SK-N-SH treated with all-trans-retinoic acid at 6 μM for 48 hours (cell line): Measurements from ENCODE around the gene ACOXL.

Experiments used
- ATAC-seq: fragments of 200-7000 bp; cut with Tn5 transposase; 3 replicates; pipeline ENCODE4 v1.9.1; 2020; ENCODE audit warnings: mild to moderate bottlenecking, moderate library complexity
- ARNTL ChIP-seq: fragments of 450-650 bp; formaldehyde crosslinking; IDR thresholded peaks from 2 replicates; pipeline ENCODE4 v1.5.0; 2020; ENCODE audit warnings: low read depth, mild to moderate bottlenecking, moderate library complexity, borderline replicate concordance
- BACH2 ChIP-seq: fragments of 250-450 bp; sonication (Bioruptor Pico); IDR thresholded peaks from 2 replicates; pipeline ENCODE4 v1.9.0; 2021; ENCODE audit warnings: mild to moderate bottlenecking, borderline replicate concordance
- CSDC2 ChIP-seq: fragments of 250-450 bp; sonication (Bioruptor Pico); IDR thresholded peaks from 2 replicates; pipeline ENCODE4 v1.5.0; 2020; ENCODE audit warnings: mild to moderate bottlenecking, moderate library complexity
- ESRRG ChIP-seq: fragments of 250-450 bp; sonication (Bioruptor Pico); IDR thresholded peaks from 2 replicates; pipeline ENCODE4 v1.6.1; 2021; ENCODE audit warnings: mild to moderate bottlenecking
- GLIS3 ChIP-seq: fragments of 250-450 bp; sonication (Bioruptor Pico); IDR thresholded peaks from 2 replicates; pipeline ENCODE4 v1.5.0; 2020; ENCODE audit warnings: mild to moderate bottlenecking, moderate library complexity
- ISL1 ChIP-seq: fragments of 250-450 bp; sonication (Bioruptor Pico); IDR thresholded peaks from 2 replicates; pipeline ENCODE4 v2.1.2; 2022; ENCODE audit warnings: mild to moderate bottlenecking, moderate library complexity
- OSR1 ChIP-seq: fragments of 250-450 bp; sonication (Bioruptor Pico); IDR thresholded peaks from 2 replicates; pipeline ENCODE4 v1.8.0; 2022; ENCODE audit warnings: moderate library complexity, mild to moderate bottlenecking, inconsistent platforms
- SNAI2 ChIP-seq: fragments of 250-450 bp; sonication (Bioruptor Pico); IDR thresholded peaks from 2 replicates; pipeline ENCODE4 v1.5.0; 2020; ENCODE audit warnings: mild to moderate bottlenecking, moderate library complexity
- TCF4 ChIP-seq: fragments of 250-450 bp; sonication (Bioruptor Pico); IDR thresholded peaks from 2 replicates; pipeline ENCODE4 v1.8.0; 2021; ENCODE audit warnings: mild to moderate bottlenecking, moderate library complexity, borderline replicate concordance
- ZC3H10 ChIP-seq: fragments of 250-450 bp; sonication (Bioruptor Pico); IDR thresholded peaks from 2 replicates; pipeline ENCODE4 v1.5.1; 2021; ENCODE audit warnings: mild to moderate bottlenecking, moderate library complexity
- ZFP3 ChIP-seq: fragments of 250-450 bp; sonication (Bioruptor Pico); IDR thresholded peaks from 2 replicates; pipeline ENCODE4 v1.5.0; 2020; ENCODE audit warnings: mild to moderate bottlenecking, moderate library complexity
- ZFP30 ChIP-seq: fragments of 450-650 bp; formaldehyde crosslinking; IDR thresholded peaks from 2 replicates; pipeline ENCODE4 v1.5.0; 2022; ENCODE audit warnings: mild to moderate bottlenecking, moderate library complexity
- ZNF565 ChIP-seq: fragments of 450-650 bp; formaldehyde crosslinking; conservative IDR thresholded peaks from 2 replicates; pipeline ENCODE4 v1.5.0; 2020; ENCODE audit warnings: low read depth, mild to moderate bottlenecking, moderate library complexity
- ZNF70 ChIP-seq: fragments of 450-650 bp; formaldehyde crosslinking; IDR thresholded peaks from 2 replicates; pipeline ENCODE4 v1.5.0; 2020; ENCODE audit warnings: mild to moderate bottlenecking, moderate library complexity
- ZNF8 ChIP-seq: fragments of 450-650 bp; formaldehyde crosslinking; IDR thresholded peaks from 2 replicates; pipeline ENCODE4 v1.5.0; 2020; ENCODE audit warnings: mild to moderate bottlenecking, moderate library complexity
- TF ChIP-seq, protein P1 (sequence below): fragments of 250-450 bp; sonication (Bioruptor Pico); IDR thresholded peaks from 2 replicates; pipeline ENCODE4 v1.8.0; 2020; ENCODE audit warnings: mild to moderate bottlenecking, moderate library complexity, borderline replicate concordance
- TF ChIP-seq, protein P2 (sequence below): fragments of 250-450 bp; sonication (Bioruptor Pico); IDR thresholded peaks from 2 replicates; pipeline ENCODE4 v1.8.0; 2021; ENCODE audit warnings: low read depth, mild to moderate bottlenecking, moderate library complexity, borderline replicate concordance
- TF ChIP-seq, protein P3 (sequence below): fragments of 250-450 bp; sonication (Bioruptor Pico); IDR thresholded peaks from 2 replicates; pipeline ENCODE4 v1.5.1; 2021; ENCODE audit warnings: mild to moderate bottlenecking, moderate library complexity
- TF ChIP-seq, protein P4 (sequence below): fragments of 250-450 bp; sonication (Bioruptor Pico); IDR thresholded peaks from 2 replicates; pipeline ENCODE4 v1.5.1; 2020; ENCODE audit warnings: low read depth, mild to moderate bottlenecking, moderate library complexity
- TF ChIP-seq, protein P5 (sequence below): fragments of 250-450 bp; sonication (Bioruptor Pico); IDR thresholded peaks from 2 replicates; pipeline ENCODE4 v1.5.0; 2020; ENCODE audit warnings: mild to moderate bottlenecking, moderate library complexity

Gene ACOXL

DNA sequence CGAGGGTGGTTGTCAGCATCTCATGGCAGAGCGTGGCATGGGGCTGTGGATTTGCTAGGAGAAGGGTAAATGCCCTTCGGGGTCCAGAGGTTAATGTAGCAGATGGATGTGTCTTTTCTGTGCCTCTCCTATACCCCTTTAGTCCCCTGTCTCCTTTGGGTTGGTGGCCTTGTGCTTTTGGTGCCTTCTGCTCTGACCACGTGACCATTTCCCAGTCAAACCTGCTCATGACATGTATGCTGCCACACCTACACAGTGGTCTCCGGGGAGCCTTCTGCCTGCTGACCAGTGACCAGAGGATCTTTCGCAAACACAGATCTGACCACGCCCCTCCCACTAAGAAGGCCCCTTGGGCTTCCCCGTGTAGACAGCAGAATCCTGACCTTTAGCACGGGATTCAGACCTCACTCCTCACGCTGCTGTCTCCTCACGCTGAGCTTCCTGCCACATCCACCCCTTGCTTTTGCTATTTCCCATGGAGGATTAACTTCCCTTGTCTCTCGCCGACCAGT, 116.2 kb downstream of the ACOXL start (continued):
- TF ChIP-seq ZC3H10 (CRISPR knock-in tag) (no peak), ISL1 (CRISPR knock-in tag) (no peak), ZNF565 (CRISPR knock-in tag) (no peak), ARNTL (no peak), ZFP3 (no peak)
- TF ChIP-seq, protein P1, sequence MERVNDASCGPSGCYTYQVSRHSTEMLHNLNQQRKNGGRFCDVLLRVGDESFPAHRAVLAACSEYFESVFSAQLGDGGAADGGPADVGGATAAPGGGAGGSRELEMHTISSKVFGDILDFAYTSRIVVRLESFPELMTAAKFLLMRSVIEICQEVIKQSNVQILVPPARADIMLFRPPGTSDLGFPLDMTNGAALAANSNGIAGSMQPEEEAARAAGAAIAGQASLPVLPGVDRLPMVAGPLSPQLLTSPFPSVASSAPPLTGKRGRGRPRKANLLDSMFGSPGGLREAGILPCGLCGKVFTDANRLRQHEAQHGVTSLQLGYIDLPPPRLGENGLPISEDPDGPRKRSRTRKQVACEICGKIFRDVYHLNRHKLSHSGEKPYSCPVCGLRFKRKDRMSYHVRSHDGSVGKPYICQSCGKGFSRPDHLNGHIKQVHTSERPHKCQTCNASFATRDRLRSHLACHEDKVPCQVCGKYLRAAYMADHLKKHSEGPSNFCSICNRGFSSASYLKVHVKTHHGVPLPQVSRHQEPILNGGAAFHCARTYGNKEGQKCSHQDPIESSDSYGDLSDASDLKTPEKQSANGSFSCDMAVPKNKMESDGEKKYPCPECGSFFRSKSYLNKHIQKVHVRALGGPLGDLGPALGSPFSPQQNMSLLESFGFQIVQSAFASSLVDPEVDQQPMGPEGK: no peak
- TF ChIP-seq, protein P2, sequence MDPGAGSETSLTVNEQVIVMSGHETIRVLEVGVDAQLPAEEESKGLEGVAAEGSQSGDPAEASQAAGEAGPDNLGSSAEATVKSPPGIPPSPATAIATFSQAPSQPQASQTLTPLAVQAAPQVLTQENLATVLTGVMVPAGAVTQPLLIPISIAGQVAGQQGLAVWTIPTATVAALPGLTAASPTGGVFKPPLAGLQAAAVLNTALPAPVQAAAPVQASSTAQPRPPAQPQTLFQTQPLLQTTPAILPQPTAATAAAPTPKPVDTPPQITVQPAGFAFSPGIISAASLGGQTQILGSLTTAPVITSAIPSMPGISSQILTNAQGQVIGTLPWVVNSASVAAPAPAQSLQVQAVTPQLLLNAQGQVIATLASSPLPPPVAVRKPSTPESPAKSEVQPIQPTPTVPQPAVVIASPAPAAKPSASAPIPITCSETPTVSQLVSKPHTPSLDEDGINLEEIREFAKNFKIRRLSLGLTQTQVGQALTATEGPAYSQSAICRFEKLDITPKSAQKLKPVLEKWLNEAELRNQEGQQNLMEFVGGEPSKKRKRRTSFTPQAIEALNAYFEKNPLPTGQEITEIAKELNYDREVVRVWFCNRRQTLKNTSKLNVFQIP: no peak

DNA sequence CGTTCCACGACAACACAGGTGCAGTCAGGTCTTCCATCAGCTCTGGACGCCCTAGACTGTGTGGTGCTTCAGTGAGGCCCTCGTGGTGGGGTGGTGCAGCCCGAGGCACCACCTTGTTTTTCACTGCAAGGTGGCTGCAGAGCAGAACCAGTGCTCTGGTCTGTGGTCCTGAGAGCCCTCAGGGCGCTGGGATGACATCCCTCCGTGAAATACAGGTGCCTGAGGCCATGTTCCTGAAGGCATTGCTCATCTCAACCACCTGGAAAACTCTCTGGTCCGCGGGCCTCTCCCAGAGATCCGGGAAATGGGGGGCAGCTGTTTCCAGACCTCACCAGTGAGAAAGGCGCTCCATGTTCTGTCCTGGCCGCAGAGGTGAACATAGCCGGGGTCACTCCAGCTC, 119.2 kb downstream of the ACOXL start:
- ATAC-seq: no peak
- no peak for TF ChIP-seq ZNF70 (CRISPR knock-in tag)
- no peak for TF ChIP-seq ISL1 (CRISPR knock-in tag)
- TF ChIP-seq, protein P1: no peak
- no peak for TF ChIP-seq ESRRG (CRISPR knock-in tag)
- TF ChIP-seq ZNF565 (CRISPR knock-in tag): no peak
- TF ChIP-seq SNAI2: no peak
- no peak for TF ChIP-seq BACH2 (CRISPR knock-in tag)
- no peak for TF ChIP-seq TCF4 (CRISPR knock-in tag)
- TF ChIP-seq, protein P3, sequence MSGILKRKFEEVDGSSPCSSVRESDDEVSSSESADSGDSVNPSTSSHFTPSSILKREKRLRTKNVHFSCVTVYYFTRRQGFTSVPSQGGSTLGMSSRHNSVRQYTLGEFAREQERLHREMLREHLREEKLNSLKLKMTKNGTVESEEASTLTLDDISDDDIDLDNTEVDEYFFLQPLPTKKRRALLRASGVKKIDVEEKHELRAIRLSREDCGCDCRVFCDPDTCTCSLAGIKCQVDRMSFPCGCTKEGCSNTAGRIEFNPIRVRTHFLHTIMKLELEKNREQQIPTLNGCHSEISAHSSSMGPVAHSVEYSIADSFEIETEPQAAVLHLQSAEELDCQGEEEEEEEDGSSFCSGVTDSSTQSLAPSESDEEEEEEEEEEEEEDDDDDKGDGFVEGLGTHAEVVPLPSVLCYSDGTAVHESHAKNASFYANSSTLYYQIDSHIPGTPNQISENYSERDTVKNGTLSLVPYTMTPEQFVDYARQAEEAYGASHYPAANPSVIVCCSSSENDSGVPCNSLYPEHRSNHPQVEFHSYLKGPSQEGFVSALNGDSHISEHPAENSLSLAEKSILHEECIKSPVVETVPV (CRISPR knock-in tag): no peak
- no peak for TF ChIP-seq ZC3H10 (CRISPR knock-in tag)
- no peak for TF ChIP-seq GLIS3 (CRISPR knock-in tag)
- TF ChIP-seq OSR1: no peak
- TF ChIP-seq, protein P4, sequence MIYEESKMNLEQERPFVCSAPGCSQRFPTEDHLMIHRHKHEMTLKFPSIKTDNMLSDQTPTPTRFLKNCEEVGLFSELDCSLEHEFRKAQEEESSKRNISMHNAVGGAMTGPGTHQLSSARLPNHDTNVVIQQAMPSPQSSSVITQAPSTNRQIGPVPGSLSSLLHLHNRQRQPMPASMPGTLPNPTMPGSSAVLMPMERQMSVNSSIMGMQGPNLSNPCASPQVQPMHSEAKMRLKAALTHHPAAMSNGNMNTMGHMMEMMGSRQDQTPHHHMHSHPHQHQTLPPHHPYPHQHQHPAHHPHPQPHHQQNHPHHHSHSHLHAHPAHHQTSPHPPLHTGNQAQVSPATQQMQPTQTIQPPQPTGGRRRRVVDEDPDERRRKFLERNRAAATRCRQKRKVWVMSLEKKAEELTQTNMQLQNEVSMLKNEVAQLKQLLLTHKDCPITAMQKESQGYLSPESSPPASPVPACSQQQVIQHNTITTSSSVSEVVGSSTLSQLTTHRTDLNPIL (CRISPR knock-in tag): no peak
- TF ChIP-seq, protein P5, sequence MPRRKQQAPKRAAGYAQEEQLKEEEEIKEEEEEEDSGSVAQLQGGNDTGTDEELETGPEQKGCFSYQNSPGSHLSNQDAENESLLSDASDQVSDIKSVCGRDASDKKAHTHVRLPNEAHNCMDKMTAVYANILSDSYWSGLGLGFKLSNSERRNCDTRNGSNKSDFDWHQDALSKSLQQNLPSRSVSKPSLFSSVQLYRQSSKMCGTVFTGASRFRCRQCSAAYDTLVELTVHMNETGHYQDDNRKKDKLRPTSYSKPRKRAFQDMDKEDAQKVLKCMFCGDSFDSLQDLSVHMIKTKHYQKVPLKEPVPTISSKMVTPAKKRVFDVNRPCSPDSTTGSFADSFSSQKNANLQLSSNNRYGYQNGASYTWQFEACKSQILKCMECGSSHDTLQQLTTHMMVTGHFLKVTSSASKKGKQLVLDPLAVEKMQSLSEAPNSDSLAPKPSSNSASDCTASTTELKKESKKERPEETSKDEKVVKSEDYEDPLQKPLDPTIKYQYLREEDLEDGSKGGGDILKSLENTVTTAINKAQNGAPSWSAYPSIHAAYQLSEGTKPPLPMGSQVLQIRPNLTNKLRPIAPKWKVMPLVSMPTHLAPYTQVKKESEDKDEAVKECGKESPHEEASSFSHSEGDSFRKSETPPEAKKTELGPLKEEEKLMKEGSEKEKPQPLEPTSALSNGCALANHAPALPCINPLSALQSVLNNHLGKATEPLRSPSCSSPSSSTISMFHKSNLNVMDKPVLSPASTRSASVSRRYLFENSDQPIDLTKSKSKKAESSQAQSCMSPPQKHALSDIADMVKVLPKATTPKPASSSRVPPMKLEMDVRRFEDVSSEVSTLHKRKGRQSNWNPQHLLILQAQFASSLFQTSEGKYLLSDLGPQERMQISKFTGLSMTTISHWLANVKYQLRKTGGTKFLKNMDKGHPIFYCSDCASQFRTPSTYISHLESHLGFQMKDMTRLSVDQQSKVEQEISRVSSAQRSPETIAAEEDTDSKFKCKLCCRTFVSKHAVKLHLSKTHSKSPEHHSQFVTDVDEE (CRISPR knock-in tag): no peak
- TF ChIP-seq ZFP30 (CRISPR knock-in tag): no peak
- no peak for TF ChIP-seq ZNF8 (CRISPR knock-in tag)
- TF ChIP-seq CSDC2 (CRISPR knock-in tag): no peak
- TF ChIP-seq, protein P2: no peak
